Activated effector memory CD4-positive, alpha-beta T cell treated with anti-CD3 and anti-CD28 coated beads, Interleukin-2, amount 50 U/mL, for 16 hours (primary cell): ENCODE results near the gene DOCK10.
A peak's percentile ranks its signal among the peaks of the same experiment; 100 is the strongest.

Source experiments
- DNase-seq: peaks from one replicate; pipeline ENCODE4 v3.0.0-alpha.2; 2020

The DOCK10 gene

GRCh38 chr2:224816816-224817215 lies 225.5 kb downstream of the DOCK10 start:
- DNase-seq: no peak

GRCh38 chr2:224813578-224813977 lies 228.7 kb downstream of the DOCK10 start:
- DNase-seq: no peak

GRCh38 chr2:224807153-224807964 lies 234.9 kb downstream of the DOCK10 start:
- no peak for DNase-seq

GRCh38 chr2:224803930-224804329 lies 238.3 kb downstream of the DOCK10 start:
- no peak for DNase-seq

GRCh38 chr2:224802407-224802806 lies 239.9 kb downstream of the DOCK10 start:
- DNase-seq: no peak

GRCh38 chr2:224801360-224801759 lies 240.9 kb downstream of the DOCK10 start:
- no peak for DNase-seq

GRCh38 chr2:224799691-224800090 lies 242.6 kb downstream of the DOCK10 start:
- DNase-seq: no peak

GRCh38 chr2:224798180-224798579 lies 244.1 kb downstream of the DOCK10 start:
- DNase-seq: no peak

GRCh38 chr2:224796695-224797305 lies 245.5 kb downstream of the DOCK10 start:
- no peak for DNase-seq

- DNase-seq: no peak
These were observed 248.3 kb downstream of the DOCK10 start for GRCh38 chr2:224793946-224794345.

GRCh38 chr2:224786848-224787247 lies 255.4 kb downstream of the DOCK10 start:
- no peak for DNase-seq

- DNase-seq: no peak
These were observed 260.9 kb downstream of the DOCK10 start for GRCh38 chr2:224781400-224781799.

GRCh38 chr2:224780823-224781222 lies 261.4 kb downstream of the DOCK10 start:
- DNase-seq: no peak

GRCh38 chr2:224780106-224780505 lies 262.2 kb downstream of the DOCK10 start:
- DNase-seq: no peak

- peak; percentile 81 for DNase-seq
These were observed 263.8 kb downstream of the DOCK10 start for GRCh38 chr2:224778474-224778877.

- DNase-seq: no peak
These were observed 264.7 kb downstream of the DOCK10 start for GRCh38 chr2:224777559-224777930.

GRCh38 chr2:224776795-224777558 lies 265.3 kb downstream of the DOCK10 start:
- no peak for DNase-seq

- no peak for DNase-seq
These were observed 266.6 kb downstream of the DOCK10 start for GRCh38 chr2:224775647-224776046.

- DNase-seq: no peak
These were observed 267.5 kb downstream of the DOCK10 start for GRCh38 chr2:224774735-224775134.

GRCh38 chr2:224772494-224772893 lies 269.8 kb downstream of the DOCK10 start:
- no peak for DNase-seq

- DNase-seq: no peak
These were observed 272.8 kb downstream of the DOCK10 start for GRCh38 chr2:224769489-224769888.

GRCh38 chr2:224764565-224765236 lies 277.6 kb downstream of the DOCK10 start:
- DNase-seq: no peak

- DNase-seq: no peak
These were observed 284.2 kb downstream of the DOCK10 start for GRCh38 chr2:224757934-224758548.
